HG02852 (cell line): ENCODE results near the gene ZNF425.
"Not testable (repeated sequence)": the region's sequence is repeated elsewhere in the genome, so short reads cannot be mapped to it uniquely, and the experiment has no call there.

Experiments
- ATAC-seq: cut with Tn5 transposase; IDR thresholded peaks from one replicate; pipeline ENCODE4 v1.9.1; 2021; ENCODE audit warnings: mild to moderate bottlenecking, moderate library complexity; ENCODE audit not compliant: unreplicated experiment

Gene ZNF425, protein sequence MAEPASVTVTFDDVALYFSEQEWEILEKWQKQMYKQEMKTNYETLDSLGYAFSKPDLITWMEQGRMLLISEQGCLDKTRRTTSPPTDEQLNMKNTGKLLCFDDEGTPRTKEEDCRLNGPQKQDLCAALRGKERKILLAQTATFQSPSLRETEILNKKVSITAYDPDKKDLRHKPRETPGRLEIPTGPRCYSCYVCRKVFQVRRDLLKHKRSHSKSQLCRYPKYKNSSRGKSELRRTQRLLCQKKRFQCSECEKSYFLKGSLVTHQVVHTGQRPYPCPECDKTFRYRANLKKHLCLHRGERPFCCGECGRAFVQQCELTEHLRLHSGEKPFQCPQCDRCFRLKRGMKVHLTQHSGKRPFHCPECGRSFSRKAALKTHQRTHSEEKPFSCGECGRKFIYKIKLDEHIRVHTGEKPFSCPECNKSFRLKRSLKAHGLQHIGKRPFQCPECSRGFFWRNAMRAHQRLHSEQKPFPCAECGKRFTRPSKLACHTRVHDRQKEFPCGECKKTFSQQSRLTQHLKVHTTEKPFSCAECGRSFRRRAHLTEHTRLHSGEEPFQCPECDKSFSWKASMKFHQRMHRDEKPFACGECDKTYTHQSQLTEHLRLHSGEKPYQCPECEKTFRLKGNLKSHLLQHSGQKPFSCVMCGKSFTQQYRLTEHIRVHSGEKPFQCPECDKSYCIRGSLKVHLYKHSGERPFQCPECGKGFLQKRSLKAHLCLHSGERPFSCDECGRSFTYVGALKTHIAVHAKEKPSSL

DNA sequence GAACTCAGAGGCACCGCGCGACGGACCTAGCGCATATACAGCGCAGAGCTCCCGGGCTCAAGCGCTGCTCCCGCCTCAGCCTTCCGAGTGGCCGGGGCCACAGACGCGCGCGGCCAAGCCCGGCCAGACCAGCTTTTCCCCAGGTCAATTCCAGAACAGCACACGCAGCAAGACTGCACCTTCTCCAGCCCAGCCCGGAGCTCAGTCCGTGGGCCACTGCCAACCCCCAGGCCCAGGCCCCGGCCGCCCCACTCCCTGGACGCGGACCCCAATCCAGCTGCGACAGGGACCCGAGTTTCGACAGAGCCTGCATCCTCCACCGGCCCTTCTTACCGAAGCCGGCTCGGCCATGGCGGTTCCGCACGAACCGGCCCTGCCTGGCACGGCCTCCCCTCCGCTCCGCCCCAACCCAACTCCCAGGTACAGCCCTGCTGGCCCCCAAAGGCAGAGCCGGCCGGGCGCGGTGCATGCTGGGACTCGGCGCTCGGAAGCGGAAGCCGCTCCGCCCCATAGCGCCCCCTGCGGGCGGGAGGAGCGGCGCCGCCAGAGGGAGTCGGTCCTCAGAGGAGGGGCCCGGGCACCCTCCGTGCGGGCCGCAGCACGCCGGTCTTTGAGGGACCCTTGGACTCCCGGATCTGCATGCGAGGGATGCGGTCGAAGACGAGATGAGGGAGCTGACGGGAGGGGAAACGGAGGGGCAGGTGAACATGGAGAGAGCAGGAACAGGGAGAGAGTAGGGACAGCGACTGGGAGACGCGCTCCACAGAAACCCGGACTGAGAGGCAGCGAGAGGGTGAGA lies at the start of gene ZNF425:
Gene ZNF425, minus strand, starts transcription at position 462 of the 799 bp plus-strand sequence. Its CDS starts 111 bp downstream, at position 351.
- peak; percentile 76 for ATAC-seq

- ATAC-seq = no peak
Measured at GRCh38 chr7:149175150-149175549, 49.0 kb upstream of the ZNF425 start.

GRCh38 chr7:149172534-149172920 lies 46.4 kb upstream of the ZNF425 start:
- ATAC-seq = no peak

- no peak for ATAC-seq
Measured at GRCh38 chr7:149171892-149172533, 45.9 kb upstream of the ZNF425 start.

DNA sequence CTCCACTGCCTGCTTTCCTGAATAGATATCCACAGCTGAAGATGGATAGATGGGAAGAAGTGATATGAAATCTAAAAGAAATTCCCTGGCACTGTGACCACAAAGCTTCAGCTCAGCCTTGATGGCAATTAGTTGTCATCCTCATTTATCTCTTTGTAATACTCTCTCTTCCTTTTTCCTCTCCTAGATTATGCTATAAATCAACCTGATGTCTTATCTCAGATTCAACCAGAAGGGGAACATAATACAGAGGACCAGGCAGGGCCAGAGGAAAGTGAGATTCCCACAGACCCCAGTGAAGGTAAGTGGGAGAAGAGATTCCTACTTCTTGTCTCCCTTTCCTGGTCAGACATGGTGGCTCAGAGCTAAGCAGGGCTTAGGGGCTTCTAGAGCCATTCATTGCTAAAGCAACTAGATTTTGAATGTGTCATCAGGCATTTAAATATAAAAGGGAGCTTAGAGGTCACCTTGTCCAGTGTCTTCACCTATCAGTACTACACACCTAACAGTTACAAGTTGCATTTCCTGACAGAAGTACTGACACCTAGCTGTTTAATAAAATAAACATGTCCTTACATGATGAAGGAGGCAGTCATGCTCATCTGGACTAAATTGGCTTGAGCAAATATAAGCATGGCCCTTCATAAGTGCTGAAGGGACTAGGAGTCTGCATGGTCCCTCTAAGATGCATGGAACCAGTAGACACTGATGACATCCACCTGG lies 40.7 kb upstream of the ZNF425 start:
- ATAC-seq = no peak

- ATAC-seq = no peak
Measured at GRCh38 chr7:149166142-149166541, 40.0 kb upstream of the ZNF425 start.

DNA sequence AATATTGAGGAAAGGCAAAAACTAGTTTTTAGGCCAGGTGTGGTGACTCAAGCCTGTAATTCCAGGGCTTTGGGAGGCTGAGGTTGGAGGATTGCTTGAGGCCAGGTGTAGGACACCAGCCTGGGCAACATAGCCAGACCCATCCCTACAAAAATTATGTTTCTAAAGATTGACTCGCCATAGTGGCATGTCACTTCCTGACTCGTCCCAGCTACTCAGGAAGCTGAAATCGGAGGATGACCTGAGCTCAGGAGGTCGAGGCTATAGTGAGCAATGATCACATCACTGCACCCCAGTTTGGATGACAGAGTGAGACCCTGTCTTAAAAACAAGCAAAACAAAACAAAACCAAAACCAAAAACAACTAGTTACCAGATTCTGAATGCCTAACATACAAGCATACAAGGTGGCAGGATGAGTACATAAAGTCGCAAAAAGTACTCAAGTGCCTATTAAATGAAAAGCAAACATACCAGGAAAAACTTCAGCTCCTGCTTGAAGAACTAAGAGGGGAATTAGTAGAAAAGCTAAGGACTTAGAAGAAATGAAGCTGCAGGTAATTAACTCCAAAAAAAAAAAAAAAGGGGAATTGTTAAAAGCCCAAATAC lies 35.2 kb upstream of the ZNF425 start:
- no peak for ATAC-seq

DNA sequence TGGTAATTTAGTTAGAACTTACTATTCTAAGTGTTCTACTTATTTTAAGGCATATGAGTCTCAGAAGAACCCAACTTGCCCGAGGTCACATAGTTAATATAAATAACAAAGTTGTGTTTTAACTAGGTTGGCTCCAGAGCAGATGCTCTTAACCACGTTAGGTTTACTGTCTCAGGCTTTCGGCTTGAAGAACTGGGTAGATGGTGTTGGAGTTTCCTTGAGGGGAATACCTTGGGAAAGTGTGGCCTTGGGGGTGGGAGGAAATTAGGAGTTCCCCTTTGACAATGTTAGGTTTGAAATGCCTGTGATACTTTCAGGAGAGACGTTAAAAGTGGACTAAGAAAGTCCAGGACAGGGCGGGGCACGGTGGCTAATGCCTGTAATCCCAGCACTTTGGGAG lies 30.8 kb upstream of the ZNF425 start:
- no peak for ATAC-seq

- ATAC-seq = no peak
Measured at GRCh38 chr7:149154056-149154455, 27.9 kb upstream of the ZNF425 start.

DNA sequence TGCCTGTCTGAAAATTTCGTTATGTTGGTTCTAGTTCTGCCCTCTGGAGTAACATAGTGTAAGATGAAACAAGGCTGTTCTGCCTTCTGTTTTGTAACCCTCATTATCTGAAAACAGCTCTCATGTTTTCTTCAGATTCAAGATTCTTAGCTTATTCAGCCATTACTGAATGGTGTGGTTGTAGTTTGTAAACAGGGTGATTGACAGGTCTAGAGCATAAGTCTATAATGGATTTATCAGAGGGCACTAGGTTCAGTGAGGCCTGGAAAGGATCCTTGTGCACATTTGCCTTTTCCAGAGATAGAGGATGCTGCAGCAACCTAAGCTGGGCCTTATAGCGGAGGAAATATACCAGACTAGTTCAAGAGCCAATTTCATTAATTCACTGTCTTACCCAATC lies 27.2 kb upstream of the ZNF425 start:
- ATAC-seq = no peak

GRCh38 chr7:149150981-149151380 lies 24.9 kb upstream of the ZNF425 start:
- no peak for ATAC-seq

DNA sequence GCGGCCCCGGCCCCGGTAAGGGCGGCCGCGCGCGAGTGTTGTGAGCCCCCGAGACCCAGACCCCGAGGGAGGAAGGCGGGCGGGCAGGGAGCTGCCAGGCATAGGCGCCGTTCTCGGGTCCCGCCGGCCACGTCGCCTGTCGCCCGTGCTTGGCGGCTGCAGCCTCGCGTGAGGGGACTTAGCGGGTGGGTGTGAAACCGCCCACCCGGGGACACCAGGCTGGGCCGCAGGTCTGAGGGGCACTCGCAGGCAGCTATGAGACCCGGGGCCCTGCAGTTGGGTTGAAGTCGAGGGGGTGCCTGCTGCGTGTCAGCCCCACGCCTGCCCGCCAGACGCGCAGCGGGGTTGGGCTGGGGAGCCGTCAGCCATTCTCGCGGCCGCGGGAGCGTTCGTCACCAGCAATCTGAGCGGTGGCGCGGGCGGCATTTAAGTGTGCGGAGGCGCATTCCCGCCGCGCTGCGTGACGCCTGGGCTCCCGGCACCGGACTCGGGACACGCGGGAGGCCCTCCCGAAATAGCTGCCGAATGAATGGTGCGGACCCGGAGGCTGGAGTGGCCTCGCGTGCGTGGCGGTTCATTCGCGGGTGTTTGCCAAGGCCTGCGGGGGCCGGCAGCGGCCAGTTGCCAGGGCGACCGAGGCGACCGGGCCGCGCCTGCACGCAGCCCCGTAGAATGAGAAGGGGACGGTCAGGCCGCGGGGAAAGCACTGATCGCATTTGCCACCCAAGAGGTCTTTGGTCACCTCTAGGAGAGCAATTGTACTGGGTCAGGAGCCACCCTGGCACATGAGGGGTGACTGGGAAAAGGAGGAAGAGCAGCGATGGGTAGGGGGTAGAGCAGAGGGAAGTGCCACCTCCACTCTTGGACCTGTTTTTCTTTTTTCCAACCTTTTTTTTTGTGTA lies 21.9 kb upstream of the ZNF425 start:
- ATAC-seq = peak; percentile 33

DNA sequence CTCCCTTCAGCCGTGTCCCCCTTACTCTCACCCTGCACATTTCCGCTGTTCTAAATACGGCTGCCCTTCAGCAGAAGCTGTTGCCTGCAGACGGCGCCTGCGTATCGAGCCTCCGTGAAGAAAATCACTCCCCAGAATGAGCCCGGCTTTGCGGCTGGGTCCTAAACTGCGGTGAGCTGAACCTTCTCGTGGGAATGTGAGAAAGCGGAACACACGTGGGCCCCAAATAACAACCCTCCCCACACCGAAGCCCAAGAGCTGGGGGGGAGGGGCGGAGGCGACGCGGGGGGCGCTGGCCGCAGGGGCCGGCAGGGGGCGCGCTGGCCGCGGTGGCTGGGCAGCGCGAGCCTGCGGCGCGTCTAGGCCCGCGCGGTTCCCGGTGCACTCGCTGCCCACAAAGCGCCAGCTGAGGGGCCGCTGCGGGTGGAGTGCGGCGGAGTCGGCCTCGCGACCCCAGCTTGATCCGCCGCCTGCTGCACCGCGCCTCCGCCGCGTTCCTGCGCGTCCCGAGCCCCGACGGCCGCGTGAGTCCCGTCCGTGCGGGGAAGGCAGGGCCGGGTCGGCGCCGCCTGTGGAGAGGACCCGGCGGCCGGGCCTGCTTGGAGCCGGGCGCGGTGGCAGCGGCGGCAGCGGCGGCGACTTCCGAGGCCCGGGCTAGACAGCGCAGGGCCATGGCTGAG lies 21.1 kb upstream of the ZNF425 start, which contains the start of gene ZNF398:
Gene ZNF398, plus strand, starts transcription at position 382 of the 680 bp plus-strand sequence. Its CDS starts 290 bp downstream, at position 672.
- ATAC-seq = peak; percentile 67

DNA sequence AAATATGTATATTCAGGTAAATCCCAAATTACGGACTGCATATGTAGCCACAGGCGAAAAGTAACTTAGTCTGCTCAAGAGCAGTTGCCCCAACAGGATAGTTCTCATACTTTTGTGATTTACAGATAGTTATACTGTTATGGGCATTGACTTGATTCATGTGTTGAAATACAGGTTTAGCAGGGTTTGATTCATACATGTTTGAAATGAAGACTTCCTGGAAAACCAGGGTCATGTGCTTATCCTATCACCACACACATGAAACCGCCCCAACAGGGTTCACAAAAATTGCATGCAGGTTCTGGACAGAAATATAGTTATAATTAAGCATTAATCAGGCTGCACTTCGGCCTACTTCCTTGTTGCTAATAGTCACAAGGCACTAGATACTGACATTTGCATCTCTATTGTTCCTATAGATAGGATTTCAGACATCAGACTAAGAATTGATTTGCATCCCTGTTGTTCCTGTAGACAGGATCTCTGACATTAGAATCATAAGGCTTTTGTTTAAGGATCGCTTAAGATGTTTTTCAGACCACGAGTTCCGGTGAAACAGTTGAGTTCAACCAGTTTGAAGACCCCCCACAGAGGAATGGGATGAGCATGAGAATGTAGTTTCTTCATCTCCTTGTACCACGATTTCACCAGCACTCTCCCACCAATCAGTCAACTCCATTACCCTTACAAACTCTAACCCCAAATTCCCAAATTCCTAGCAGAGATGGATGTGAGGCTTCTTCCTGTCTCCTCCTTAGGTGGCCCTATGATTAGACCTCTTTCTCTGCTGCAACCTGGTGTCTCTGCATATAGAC lies 19.1 kb upstream of the ZNF425 start:
- no peak for ATAC-seq

DNA sequence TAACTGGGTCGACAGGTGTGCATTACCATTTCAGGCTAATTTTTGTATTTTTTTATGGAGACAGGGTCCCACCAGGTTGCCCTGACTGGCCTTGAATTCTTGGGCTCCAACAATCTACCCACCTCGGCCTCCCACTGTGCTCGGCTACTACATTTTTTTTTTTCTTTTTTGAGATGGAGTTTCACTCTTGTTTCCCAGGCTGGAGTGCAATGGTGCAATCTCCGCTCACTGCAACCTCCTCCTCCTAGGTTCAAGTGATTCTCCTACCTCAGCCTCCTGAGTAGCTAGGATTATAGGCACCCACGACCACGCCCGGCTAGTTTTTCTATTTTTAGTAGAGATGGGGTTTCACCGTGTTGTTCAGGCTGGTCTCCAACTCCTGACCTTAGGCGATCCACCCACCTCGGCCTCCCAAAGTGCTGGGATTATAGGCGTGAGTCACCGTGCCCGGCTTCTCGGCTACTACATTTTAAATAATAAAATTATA lies 18.4 kb upstream of the ZNF425 start:
- not testable (repeated sequence) for ATAC-seq

- ATAC-seq = no peak
Measured at GRCh38 chr7:149141893-149142292, 15.8 kb upstream of the ZNF425 start.

GRCh38 chr7:149140831-149141230 lies 14.7 kb upstream of the ZNF425 start:
- no peak for ATAC-seq
